Bronchus fibroblast of lung (primary cell): ENCODE data around the gene ADGRL3. TPM values are rescaled to one million over a fixed set of nuclear protein-coding genes. Genes with fewer than 3 reads are reported as not detected.

Experiments used
- total RNA-seq: library from RNA; depleted of rRNA; stranded (reverse); fragments of >200 nt; gene quantifications from 2 replicates; pipeline ENCODE4 v1.2.3, GENCODE V29; 2015

The ADGRL3 gene
- total RNA-seq, result 0.15 and 0.34 TPM in 2 replicates

GRCh38 chr4:61200187-61200915, at the start of gene ADGRL3:
Gene ADGRL3 (plus strand): TSS chr4:61200326.

